AG10803 (cell line): ENCODE measurements around the gene COL6A2.

Source experiments
- DNase-seq: peaks from one replicate; pipeline ENCODE4 v3.0.0; 2010; ENCODE audit warnings: low read depth
- H3K4me3 ChIP-seq: 2 replicates; pipeline ENCODE4 v1.5.1; 2011; ENCODE audit warnings: mild to moderate bottlenecking, low read length, control low read depth
- TF ChIP-seq, protein P1 (sequence below): conservative IDR thresholded peaks from 2 replicates; pipeline ENCODE4 v1.5.1; 2011; ENCODE audit warnings: mild to moderate bottlenecking, low read length, control low read depth, inconsistent platforms

Gene COL6A2

DNA sequence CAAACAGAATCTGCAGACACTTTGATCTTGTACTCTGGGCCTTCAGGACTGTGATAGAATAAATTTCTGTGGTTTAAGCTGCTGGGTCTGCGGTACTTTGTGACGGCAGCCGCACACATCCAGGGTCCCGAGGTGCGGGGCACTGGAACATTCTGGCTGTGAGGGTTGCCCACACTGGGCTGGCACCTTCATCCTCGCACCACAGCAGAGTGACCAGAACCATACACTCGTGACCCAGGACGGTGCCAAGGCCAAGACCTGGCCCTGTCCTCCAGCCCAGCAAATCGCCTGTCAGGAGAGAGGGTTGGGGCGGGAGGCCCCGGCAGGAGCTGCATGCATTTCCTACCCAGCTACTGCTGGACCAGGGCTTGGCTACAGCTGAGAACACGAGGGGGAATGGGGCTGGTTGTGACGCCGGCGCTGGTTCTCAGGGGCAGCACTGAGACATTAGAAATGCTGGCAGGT lies 60.1 kb downstream of the COL6A2 start:
- H3K4me3 ChIP-seq: no peak overlapping the region
- TF ChIP-seq, protein P1, sequence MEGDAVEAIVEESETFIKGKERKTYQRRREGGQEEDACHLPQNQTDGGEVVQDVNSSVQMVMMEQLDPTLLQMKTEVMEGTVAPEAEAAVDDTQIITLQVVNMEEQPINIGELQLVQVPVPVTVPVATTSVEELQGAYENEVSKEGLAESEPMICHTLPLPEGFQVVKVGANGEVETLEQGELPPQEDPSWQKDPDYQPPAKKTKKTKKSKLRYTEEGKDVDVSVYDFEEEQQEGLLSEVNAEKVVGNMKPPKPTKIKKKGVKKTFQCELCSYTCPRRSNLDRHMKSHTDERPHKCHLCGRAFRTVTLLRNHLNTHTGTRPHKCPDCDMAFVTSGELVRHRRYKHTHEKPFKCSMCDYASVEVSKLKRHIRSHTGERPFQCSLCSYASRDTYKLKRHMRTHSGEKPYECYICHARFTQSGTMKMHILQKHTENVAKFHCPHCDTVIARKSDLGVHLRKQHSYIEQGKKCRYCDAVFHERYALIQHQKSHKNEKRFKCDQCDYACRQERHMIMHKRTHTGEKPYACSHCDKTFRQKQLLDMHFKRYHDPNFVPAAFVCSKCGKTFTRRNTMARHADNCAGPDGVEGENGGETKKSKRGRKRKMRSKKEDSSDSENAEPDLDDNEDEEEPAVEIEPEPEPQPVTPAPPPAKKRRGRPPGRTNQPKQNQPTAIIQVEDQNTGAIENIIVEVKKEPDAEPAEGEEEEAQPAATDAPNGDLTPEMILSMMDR: no peak
- DNase-seq: no peak

DNA sequence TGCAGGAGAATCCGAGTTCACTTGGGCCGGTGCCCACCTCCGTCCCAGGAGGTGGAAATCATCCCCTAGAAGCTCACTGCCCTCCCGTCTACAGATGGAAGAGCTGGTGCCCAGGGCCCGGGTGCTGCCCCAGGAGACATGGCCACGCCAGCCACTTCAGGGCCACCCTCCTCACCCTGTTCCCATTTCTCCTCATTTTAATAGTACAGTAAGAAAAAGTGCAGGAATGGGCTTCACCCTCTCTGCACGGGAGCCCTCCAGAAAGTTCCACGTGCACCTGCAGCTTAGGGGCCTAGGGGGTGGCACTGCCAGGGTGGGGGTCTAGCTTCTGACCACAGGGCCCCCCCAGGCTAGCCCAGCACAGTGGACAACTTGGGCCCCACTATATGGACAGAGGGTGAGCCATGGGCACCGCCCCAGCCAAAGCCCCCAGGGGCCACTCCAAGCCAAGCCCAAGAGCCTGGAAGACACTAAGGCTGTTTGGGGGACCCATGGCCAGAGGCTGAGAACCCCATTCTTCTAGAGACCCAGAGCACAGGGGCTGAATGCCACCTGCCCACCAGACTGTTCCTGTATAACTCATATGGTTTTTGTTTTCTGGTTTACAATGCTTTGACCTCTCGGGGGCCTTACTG lies 60.9 kb downstream of the COL6A2 start:
- no peak for DNase-seq
- TF ChIP-seq, protein P1: no peak
- no peak overlapping the region for H3K4me3 ChIP-seq

DNA sequence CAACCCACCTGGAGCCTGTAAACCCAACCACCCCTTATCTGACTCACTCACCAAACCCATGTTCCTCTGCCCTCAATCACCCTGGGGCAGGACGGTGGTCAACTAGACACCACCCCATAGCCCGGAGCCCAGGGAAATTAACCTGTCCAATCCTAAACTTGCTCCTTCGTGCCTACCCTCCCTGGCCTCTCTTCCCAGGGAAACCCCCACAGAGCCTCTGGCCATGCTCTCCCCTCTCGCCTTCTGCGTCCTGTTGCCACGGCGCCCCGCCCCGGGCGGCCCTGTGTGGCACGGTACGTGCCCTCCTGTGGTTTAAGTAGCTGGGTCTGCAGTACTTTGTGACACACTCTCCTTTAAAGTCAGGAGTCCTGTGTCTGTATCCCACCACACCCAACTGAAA lies 61.5 kb downstream of the COL6A2 start:
- TF ChIP-seq, protein P1: no peak
- no peak overlapping the region for H3K4me3 ChIP-seq
- no peak for DNase-seq

DNA sequence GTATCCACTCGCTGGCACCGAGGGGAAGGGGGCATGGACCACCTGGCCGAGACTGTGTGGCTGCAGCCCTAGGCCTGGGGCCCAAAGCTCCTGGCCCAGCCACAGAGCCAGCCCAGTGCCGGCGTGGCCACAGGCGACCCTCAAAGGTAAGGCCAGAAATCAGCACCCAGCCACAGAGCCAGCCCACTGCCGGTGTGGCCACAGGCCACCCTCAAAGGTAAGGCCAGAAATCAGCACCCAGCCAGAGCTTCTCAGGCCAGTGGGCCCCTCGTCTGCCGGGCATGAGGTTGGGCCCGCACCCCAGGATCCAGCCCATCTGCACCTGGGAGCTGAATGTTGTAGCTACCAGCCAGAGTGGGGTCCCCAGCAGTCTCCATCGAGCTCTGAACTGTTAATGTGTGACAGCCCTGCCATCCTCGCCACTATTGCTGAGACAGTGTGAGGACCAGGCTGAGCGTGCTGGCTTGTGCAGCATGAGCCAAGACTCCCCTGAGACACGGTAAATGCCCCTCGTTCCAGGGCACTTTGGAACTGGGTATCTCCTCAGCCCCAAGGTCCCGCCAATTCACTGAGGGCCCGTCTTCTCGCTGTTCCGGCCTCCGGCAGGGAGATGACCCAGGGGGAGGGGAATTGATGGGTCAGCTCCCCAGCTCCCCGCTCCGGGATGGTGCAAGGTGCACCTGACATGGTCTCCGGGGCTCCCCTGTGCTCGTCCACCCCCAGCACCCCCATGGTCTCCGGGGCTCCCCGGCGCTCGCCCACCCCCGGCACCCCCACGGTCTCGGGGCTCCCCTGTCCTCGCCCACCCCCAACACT lies 62.1 kb downstream of the COL6A2 start:
- DNase-seq: no peak
- TF ChIP-seq, protein P1: no peak

DNA sequence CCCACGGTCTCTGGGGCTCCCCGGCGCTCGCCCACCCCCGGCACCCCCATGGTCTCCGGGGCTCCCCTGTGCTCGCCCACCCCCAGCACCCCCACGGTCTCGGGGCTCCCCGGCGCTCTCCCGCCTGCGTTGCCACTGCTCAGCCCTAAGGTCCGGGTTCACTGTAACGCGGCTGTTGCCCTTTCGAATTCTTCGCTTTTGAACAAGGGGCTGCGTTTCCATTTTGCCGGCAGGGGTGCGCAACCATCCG lies 62.7 kb downstream of the COL6A2 start:
- no peak overlapping the region for H3K4me3 ChIP-seq
- TF ChIP-seq, protein P1: no peak
- no peak for DNase-seq

More for the DNA sequence above, 62.1 kb downstream of the COL6A2 start:
- no peak overlapping the region for H3K4me3 ChIP-seq

DNA sequence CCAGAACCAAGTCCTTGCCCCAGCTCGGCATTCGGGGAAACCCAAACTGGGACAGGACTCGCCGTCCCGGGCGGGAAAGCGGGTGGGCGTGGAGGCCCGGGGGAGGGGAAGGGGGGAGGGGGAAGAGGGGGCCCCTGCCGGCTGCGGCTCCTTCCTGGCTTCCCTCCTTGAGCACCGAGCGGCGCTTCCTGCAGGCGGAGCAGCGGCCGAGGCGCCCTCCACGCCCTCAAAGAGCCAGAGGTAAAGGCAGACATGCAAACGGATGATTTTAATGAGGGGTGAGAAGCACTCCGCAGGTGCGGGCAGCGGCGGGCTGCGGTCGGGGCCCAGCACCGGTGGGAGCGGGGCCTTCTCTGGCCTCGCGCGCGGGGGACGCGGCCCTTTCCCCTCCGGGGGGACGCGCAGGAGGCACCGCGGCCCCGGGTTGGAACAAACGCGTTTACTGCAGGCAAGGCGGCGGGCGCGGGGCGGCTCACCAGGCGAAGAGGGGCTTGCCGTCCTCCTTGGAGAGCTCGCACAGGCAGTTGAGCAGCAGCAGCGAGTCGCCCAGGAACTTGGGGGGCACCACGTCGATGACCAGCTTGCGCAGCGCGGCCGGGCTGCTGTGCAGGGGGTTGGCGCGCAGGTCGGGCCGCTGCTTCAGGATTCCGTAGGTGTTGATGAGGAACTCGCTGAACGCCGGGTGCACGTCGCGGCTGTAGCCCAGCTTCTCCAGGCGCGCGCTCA lies 63.2 kb downstream of the COL6A2 start:
- no peak overlapping the region for H3K4me3 ChIP-seq
- no peak for DNase-seq
- TF ChIP-seq, protein P1: no peak
